Glomerular endothelial cell (primary cell): ENCODE measurements around the gene IL12RB1. TPM values are rescaled to one million over a fixed set of nuclear protein-coding genes. Genes with fewer than 3 reads are reported as not detected.

Experiments
- DNase-seq: peaks from one replicate; pipeline ENCODE4 v3.0.0-alpha.2; 2011; ENCODE audit warnings: low read depth, low spot score; ENCODE audit errors: extremely low read depth
- total RNA-seq: library from RNA; depleted of rRNA; stranded (reverse); fragments of >200 nt; gene quantifications from 2 replicates; pipeline ENCODE4 v1.2.3, GENCODE V29; 2015

Gene IL12RB1
- total RNA-seq, 1 donor from 2014 or later: 0.12 TPM

DNA sequence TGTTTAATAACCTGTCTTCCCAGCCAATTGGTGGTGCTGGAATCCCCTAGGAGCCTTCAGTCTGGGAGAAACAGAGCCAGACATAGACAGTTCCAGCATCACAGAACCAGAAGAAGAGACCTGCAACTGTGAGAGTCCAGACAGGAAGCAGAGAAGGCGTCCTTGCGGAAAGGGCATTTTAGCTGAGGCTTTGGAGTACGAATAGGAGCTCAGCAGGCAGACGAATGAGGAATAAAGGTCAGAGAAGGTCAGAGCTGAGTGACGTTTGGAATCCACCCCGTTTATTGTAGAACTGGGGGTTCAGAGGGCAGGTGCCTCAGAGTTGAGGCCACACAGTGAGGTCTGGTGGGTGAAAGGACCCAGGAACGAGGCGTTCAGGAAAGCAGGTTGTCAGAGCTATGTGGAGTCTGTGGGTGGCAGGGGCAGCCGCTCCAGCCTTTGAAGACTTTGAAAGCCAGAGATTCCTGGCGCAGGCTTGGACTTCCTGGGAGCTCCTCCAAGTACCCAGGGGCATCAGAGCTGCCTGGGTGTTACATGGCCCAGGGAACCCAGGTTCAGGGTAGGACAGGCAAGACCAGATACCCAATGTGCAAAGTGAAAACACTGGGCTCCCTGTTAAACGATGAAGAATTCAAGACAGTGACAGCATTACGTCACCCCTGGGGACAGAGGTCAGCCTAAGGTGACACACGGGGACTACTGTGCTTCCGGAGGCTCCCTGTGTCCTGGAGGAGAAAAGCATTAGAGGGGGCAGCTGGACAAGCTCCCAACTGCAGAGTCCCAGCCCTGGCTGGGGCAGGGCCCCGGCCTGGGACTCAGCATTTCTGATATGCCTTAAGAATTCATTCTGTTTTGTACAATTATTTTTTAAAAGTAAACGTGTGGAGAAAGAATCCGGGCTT lies 73.3 kb downstream of the IL12RB1 start:
- no peak for DNase-seq

DNA sequence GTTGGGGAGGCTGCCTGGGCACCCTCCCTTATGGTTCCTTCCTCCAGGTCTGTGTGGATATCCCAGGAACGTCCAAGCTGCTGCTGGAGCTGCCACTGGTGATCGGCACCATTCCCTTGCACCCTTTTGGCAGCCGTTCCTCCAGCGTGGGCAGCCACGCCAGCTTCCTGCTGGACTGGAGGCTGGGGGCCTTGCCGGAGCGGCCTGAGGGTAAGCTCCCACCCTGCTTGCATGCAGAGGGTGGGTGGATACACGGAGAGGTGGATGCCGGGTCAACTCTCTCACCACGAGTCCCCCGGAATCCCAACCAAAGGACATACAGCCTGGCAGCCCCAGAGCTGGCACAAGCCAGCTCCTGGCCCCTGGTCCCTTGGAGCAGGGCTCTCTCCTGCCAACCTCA lies 76.6 kb downstream of the IL12RB1 start:
- DNase-seq: no peak

DNA sequence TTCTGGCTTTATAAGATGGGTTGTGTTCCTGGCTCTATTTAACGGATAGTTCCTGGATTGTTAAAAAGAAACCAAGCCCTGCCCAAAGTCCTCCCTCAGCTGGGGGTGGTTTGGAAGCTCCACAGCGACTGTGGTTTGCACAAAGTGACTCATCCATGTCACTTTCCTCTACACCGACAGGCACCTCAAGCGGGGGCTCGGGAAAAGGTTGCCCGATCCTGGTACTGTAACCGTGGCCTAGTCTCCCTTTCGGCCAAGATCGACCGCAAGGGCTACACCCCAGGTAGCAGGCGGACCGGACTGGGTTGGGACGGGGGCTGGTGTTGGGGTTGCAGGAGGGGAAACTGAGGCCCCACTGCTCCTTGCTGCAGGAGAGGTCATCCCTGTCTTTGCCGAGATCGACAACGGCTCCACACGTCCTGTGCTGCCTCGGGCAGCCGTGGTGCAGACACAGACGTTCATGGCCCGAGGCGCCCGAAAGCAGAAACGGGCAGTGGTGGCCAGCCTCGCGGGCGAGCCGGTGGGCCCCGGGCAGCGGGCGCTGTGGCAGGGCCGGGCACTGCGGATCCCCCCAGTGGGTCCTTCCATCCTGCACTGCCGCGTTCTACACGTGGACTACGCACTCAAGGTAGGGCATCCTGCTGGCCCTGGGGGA lies 77.2 kb downstream of the IL12RB1 start:
- no peak for DNase-seq

Other genes starting within 250 kb of the IL12RB1 start
- gene JAK3, start 239.0 kb downstream of the IL12RB1 start, total RNA-seq: 12.1 and 25.9 TPM in 2 replicates
- gene RPL18A, start 227.0 kb downstream of the IL12RB1 start, total RNA-seq: 1,326 and 1,657 TPM in 2 replicates
- gene SLC5A5, start 215.0 kb downstream of the IL12RB1 start, total RNA-seq: not detected in 2 replicates
- 94.4 and 103 TPM in 2 replicates for gene CCDC124, start 153.9 kb downstream of the IL12RB1 start, total RNA-seq
- 0.41 and 2.3 TPM in 2 replicates for gene KCNN1, start 119.8 kb downstream of the IL12RB1 start, total RNA-seq
- gene ARRDC2, start 78.8 kb downstream of the IL12RB1 start, total RNA-seq: 15.5 and 38.1 TPM in 2 replicates
- gene MAST3, start 10.8 kb upstream of the IL12RB1 start, total RNA-seq: 7.9 and 8.3 TPM in 2 replicates
- 17.4 and 27.1 TPM in 2 replicates for gene PIK3R2, start 66.2 kb upstream of the IL12RB1 start, total RNA-seq
- gene IFI30, start 86.9 kb upstream of the IL12RB1 start, total RNA-seq: 13.4 and 21.0 TPM in 2 replicates
- 30.7 and 36.3 TPM in 2 replicates for gene MPV17L2, start 106.3 kb upstream of the IL12RB1 start, total RNA-seq
- 2.6 and 4.1 TPM in 2 replicates for gene RAB3A, start 117.1 kb upstream of the IL12RB1 start, total RNA-seq
- 0.58 TPM in 1 of 2 replicates, not detected in the other for gene PDE4C, start 139.5 kb upstream of the IL12RB1 start, total RNA-seq
- 0.92 and 2.4 TPM in 2 replicates for gene IQCN, start 187.5 kb upstream of the IL12RB1 start, total RNA-seq
- gene JUND, start 194.7 kb upstream of the IL12RB1 start, total RNA-seq: 212 and 428 TPM in 2 replicates
- gene LSM4, start 236.1 kb upstream of the IL12RB1 start, total RNA-seq: 201 and 204 TPM in 2 replicates